ENCODE measurements around the gene ARHGAP42. TPM values are rescaled to one million over a fixed set of nuclear protein-coding genes. Genes with fewer than 3 reads are reported as not detected.

Gene ARHGAP42
- total and polyA plus RNA-seq, 11 donors: 3.8 to 12.4 (median 8.6) TPM

DNA sequence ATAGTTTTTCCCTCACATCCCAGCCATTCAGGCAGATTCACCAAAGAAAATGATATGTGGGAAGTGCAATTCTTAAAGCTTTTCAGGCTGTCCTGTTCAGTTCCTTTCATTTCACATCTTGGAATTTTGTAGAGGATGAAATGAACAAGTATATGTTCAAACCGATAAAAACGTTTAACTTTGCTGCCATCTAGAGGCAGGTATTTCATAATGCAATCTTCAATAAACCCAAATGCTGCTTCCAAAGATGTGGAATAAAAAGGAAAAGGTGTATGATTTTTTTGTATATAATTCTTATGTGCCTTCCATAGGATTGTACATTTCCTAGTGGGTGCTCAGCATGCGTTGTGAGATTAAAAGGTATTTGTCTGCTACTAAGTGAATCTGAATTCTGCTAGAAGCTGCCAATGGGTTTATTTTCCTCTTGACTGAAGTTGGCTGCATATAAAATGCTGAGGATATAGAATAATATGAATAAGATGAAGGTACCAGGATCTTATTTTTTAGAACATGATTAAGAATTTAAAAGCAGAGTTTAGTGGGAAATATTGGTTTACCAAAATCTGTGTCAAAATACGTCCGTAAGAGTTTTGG is 243.2 kb downstream of the ARHGAP42 start:
- Histone ChIP-seq H3K36me3 (no peaks in the 10 kb centered on the region), H3K27ac (no peak overlapping the region), H3K27me3 (no peaks in the 10 kb centered on the region), H3K4me1 (no peaks in the 10 kb centered on the region), H3K4me3 (no peak overlapping the region), H3K9me3 (no peaks in the 10 kb centered on the region)
- TF ChIP-seq, protein P1, sequence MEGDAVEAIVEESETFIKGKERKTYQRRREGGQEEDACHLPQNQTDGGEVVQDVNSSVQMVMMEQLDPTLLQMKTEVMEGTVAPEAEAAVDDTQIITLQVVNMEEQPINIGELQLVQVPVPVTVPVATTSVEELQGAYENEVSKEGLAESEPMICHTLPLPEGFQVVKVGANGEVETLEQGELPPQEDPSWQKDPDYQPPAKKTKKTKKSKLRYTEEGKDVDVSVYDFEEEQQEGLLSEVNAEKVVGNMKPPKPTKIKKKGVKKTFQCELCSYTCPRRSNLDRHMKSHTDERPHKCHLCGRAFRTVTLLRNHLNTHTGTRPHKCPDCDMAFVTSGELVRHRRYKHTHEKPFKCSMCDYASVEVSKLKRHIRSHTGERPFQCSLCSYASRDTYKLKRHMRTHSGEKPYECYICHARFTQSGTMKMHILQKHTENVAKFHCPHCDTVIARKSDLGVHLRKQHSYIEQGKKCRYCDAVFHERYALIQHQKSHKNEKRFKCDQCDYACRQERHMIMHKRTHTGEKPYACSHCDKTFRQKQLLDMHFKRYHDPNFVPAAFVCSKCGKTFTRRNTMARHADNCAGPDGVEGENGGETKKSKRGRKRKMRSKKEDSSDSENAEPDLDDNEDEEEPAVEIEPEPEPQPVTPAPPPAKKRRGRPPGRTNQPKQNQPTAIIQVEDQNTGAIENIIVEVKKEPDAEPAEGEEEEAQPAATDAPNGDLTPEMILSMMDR (IDR thresholded peaks at IDR 0.05): peak; percentile 49 to 77 (median 69)
- no peak for TF ChIP-seq POLR2A (IDR thresholded peaks at IDR 0.05)
- WGBS, 4 donors: 40% methylated on average over 5 of the region's 5 CpGs
- intact Hi-C loops (cut with DNase I): loop anchor here (1.0 to 5.0 kb wide), 10 partner anchors 68 to 355 kb away; partner anchors contain the start of gene ARHGAP42 (in 3 of the 10)
- no peak for DNase-seq
- ATAC-seq: peak in 3 of 4 donors; percentile 38 to 72 (median 49)

DNA sequence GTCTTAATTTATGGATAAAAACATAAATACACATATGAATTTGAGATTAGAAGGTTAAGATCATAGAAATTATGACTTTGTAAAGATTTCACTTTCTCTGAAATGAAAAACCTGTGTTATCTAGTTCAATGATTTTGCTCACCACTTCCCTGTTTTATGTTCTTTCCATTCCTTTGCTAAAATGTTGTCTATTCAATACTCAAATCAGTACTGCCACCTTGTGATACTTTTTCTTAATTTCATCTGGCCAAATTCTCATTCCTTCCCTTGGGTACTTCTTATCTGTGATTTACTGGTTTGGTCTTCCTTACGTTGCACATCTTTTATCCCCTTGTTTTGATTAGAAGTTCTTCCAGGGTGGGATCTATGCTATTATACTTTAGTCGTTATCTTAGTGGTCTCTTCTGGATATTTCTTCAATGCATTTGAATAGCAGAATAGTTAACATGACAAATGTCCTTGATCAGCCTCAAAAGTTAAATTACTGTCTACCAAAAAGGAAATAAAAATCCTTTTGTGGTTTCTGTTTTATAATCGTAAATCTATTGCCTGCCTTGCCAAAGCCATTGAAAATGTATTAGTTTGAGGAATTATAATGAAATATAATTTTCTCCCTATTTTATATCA is 245.5 kb downstream of the ARHGAP42 start:
- intact Hi-C loops (cut with DNase I): loop anchor here (2.0 to 5.0 kb wide), 9 partner anchors 70 to 356 kb away; partner anchors contain the start of gene ARHGAP42 (in 3 of the 10)
- WGBS, 4 donors: 31 to 47% (median 34%) methylated on average over 3 of the region's 3 CpGs
- no peaks in the 10 kb centered on the region for H3K9me3 ChIP-seq
- H3K4me3 ChIP-seq: no peak overlapping the region
- no peaks in the 10 kb centered on the region for H3K27me3 ChIP-seq
- no peak for DNase-seq
- ATAC-seq: no peak
- TF ChIP-seq POLR2A (IDR thresholded peaks at IDR 0.05): no peak
- TF ChIP-seq, protein P1 (IDR thresholded peaks at IDR 0.05): peak in 9 of 12 donors; percentile 26 to 58 (median 40)
- H3K4me1 ChIP-seq: no peaks in the 10 kb centered on the region
- H3K27ac ChIP-seq: no peak overlapping the region
- H3K36me3 ChIP-seq: peaks cover 0 to 15% (median 0%) of the 10 kb centered on the region in 9 donors

DNA sequence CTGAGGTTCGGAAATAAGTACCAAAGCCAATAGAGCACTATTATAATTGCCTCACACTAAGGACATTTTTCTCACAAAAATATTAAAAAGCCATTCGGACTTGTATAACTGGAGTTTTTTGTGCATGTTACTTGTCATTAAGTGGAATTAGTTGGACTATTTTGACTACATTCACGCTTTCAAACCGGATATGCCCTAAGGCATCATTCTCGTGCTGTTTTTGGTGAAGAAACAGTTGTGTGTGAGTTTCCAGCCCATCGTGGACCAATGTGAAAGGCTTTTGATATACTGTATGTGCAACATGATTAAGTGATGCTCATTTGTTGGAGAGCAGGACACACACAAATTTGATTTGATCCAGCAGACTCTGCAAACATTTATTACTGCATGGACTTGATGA is 249.7 kb downstream of the ARHGAP42 start:
- 80 to 94% (median 86%) methylated on average over 6 of the region's 6 CpGs for WGBS, 4 donors

DNA sequence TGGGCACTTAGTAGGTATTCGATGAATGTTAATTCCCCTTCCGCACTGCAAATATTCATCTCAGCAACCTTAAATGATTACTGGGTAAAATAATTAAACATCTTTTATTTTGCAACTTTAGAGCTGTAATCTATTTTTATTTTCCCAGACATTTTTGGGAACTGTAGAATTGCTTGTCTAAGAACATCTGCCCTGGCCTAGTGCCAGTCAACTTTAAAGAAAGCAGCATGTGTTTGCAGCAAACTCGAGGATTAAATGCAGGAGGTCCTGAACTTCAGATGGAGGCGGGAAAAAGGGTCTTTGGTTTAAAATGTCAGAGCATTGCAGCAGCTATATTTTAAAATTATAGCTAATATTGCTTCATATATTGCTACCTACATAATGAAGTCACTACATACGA is 252.5 kb downstream of the ARHGAP42 start:
- intact Hi-C loops (cut with DNase I): no loop called here
- Histone ChIP-seq H3K4me1 (peaks cover 0 to 33% (median 17%) of the 10 kb centered on the region in 12 donors), H3K9me3 (no peaks in the 10 kb centered on the region), H3K27me3 (no peaks in the 10 kb centered on the region), H3K36me3 (peaks cover 0 to 23% (median 6%) of the 10 kb centered on the region in 9 donors), H3K27ac (no peak overlapping the region), H3K4me3 (no peak overlapping the region)
- ATAC-seq (no peak), DNase-seq (peak in 3 of 5 donors; percentile 15 to 48 (median 21))
- no peak for TF ChIP-seq POLR2A (IDR thresholded peaks at IDR 0.05)
- TF ChIP-seq, protein P1 (IDR thresholded peaks at IDR 0.05): no peak
- 51 to 58% (median 53%) methylated on average over 5 of the region's 5 CpGs for WGBS, 4 donors

More for the DNA sequence above, 249.7 kb downstream of the ARHGAP42 start:
- Histone ChIP-seq H3K4me1 (peaks cover 0 to 20% (median 10%) of the 10 kb centered on the region in 12 donors), H3K9me3 (no peaks in the 10 kb centered on the region), H3K36me3 (peaks cover 0 to 16% (median 0%) of the 10 kb centered on the region in 9 donors), H3K27me3 (no peaks in the 10 kb centered on the region), H3K4me3 (no peak overlapping the region), H3K27ac (no peak overlapping the region)
- ATAC-seq: no peak
- intact Hi-C loops (cut with DNase I): no loop called here
- TF ChIP-seq, protein P1 (IDR thresholded peaks at IDR 0.05): no peak
- TF ChIP-seq POLR2A (IDR thresholded peaks at IDR 0.05): no peak
- DNase-seq: no peak
